ENCODE results near the gene PCDH9.

The PCDH9 gene

DNA sequence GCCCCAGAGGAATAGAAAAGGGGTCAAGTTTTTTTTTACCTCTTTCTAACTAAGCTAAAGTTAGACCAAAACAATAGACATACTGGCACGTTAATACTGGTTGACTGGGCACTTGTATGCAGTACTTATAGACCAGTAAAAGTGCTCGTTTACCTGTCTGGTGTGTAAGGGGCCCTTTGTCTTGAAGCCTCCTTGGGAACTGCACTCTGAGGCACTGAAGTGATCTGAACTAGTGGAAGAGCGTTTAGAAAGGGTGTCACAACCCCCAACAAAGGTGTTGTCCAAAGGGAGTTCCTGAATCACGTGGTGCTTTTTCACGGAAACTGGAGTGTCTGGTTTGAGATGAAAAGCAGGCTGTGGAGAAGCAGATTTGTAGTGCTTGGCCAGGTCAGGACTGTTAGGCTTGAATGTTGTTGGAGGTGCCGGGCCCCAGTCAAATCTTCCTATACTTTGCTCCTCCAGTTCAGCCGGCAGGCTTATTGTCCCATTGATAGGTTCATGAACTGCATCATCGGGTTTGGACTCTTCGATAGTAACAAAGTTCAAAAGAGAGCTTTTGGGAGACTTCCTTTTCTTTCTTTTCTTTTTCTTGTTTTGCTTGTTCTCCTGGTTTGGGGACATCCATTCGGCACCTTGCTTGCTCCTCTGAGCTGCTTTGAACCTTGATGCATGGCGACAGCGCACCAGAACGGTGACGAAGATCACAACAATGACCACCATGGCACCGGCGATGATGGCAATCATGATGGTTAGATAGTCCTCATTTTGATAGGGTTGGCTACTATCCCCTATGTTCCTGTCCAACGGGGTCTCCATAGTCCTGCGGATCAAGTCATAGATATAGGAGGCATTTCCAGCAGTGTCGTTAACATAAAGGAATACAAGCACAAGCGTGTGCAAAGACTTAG lies 4.6 kb downstream of the PCDH9 start:
- no peak for DNase-seq (ENCODE audit: low spot score)

DNA sequence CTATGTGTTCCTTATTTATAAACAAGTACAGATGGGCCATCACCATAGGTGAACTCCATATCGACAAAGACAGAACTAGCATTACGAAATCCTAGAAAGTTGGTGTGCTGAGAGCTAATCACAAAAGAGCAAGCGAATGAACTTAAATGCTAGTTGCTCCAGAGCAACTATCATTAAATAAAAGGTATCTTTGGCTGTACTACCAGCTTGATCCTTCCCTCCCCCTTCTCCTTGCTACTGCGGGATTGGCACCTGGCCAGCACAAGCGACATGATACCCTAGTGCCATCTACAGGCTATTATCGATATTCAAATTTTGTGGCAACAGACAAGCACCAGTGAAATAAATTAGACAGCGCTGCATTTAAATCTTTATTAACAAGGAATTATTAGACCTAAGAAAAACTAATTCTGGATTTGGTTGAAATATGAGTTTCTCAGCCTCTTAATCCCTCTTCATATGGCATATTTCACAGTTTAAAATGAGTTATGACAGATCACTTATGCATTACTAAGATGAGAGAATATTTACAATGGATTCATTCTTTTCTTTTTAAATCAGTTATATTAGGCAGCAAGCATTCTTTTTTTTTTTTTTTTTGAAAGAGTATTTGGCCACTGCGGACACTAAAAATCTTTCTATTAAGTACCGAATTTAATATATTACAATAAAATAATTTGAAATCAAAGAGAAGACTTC lies 5.8 kb downstream of the PCDH9 start:
- DNase-seq (ENCODE audit: low spot score) = peak; percentile 61

DNA sequence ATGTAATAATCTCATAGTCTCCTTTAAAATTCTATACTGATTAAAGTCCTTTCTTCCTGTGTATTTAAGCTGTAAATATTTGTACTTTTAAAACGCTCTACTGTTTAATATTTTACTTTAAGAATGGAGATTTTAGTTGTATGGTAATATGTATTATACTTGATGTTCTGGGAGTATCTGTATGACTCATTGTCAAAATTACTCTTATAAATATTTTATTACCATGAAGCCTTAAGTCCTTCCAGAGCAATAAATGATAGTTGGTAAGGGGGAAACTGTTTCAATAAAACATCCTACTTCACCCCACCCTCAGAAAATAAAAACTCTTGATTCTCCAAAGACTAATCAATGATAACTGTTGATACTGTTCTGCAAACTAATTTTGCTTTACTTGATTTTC lies 6.4 kb downstream of the PCDH9 start:
- DNase-seq (ENCODE audit: low spot score) = no peak

DNA sequence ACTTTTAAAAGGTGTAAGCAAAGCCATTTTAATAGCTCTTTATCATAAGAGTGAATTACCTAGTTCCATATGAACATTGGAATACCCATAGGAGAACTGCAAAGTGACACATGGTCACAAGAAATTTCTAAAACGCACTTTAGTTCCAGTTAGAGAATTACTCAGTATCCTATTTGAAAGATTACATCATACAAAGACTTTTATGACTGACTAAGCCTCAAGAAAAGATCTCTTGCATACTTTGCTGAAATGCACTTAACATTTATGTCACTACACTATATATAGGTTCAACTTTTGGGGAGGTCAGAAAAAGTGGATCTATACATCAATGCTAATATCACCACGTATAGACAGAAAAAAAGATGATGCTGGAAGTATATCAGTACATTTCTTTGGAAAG lies 7.1 kb downstream of the PCDH9 start:
- no peak for DNase-seq (ENCODE audit: low spot score)

DNA sequence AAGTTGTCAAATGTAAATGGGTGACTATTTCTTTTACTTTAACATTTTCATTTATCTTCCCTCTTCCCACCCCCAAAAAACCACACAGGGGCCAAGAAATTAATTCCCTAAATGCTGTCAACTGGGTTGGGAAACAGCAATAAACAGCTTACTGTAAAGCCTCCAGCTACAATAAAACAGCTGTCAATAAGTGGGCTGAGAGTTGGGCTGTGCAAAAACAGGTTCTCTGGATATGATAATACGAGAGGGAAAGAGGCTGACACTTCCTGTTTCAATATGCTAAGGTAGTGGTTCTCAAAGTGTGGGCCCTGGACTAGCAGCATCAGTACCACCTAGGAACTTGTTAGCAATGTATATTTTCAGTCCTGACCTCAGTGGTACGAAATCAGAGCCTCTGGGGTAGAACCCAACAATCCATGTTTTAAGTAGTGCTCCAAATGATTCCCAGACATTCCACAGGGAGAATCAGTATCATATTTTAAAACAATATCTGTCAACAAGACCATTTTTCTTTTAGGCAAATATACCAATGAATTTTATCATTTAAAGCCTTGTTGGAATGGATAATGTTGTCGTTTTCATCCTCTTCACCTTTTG lies 8.4 kb downstream of the PCDH9 start:
- no peak for DNase-seq (ENCODE audit: low spot score)

DNA sequence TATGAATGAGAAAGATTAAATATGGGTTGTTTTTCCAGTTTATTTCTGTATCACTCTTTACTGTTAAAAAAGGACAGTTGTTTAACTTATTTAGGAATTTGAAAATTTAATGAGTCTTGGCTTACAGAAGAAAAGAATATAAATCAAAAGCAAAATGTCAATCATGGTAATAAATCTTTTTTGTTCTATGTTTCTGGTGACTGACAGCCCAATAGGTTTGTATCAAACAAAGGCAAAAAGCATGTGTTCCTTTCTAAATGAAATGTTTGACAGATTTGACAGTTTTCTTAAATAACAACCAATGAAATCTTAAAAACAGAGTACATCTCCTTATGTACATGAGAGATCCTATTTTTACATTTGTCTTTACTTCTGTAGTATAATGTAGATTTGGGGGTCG lies 11.0 kb downstream of the PCDH9 start:
- DNase-seq (ENCODE audit: low spot score) = no peak

DNA sequence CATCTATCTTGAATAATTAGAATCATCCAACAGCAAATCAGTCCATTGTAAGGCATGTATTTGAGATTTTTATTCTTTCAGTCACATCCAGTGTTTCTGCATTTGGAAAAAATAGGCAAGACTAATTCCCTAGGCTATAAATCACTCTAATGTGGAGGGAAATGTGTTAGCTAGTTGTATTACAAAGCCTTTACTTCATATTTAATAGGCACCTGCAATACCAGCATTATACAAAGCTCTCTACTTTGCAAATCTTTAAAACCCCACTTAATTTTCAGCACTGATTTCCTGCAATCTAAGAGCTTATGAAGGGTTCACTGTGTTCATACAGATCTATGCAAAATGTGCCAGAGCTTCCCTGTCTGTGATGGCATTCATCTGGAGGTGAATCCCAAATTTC lies 12.3 kb downstream of the PCDH9 start:
- DNase-seq (ENCODE audit: low spot score) = no peak

DNA sequence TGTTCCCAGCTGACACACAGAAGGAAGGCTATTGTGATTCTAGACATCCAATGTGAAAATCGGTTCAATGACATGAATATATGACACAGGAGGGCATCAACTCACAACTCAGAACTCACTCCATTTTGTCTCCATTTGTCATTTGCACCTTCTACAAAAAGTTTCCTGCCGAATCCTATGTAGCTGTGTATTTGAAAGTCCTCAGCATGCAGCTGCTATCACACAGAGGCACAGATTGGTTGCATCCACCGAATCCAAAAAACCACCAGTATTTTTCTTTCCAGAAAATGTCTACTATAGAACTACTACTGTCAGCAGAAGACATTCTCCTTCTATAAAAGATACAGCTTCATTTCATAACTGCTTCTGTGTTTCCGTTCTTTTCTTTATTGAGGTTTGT lies 13.3 kb downstream of the PCDH9 start:
- DNase-seq (ENCODE audit: low spot score) = no peak

DNA sequence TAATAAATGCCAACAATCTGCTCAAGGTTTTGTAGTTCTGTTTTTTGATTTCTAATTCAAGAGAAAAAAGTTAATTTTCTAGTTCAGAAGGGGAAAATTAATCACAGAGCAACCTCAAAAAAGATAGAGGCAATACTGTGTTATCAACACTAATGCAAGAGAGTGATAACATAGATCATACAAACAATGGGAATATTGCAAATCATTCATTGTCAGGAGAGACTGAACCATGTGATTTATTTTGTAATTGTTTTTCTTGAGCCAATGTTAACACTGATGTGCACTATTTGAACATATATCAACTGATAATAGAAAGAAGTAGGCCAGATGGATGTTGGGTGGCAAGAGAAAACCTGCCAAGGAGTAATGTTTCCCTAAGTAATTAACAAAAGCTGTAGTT lies 19.9 kb downstream of the PCDH9 start:
- no peak for DNase-seq (ENCODE audit: low spot score)

DNA sequence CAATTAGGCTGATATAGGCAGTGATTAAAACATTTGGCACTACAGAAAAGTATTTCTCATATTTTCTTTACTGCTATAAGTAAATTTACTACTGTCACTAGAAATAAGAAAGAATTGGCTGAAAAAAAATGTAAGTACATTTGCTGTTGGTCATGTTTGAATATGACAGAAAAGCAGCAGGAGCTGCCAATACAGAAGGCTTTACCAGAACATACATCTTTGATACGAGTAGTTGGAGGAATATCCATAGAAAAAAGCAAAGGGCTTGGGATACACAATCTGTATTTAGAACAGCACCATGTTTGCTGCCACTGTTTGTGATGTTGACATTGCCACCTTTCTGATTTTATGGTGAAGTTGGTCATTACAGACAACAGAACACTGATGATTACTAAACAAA lies 21.6 kb downstream of the PCDH9 start:
- no peak for DNase-seq (ENCODE audit: low spot score)

DNA sequence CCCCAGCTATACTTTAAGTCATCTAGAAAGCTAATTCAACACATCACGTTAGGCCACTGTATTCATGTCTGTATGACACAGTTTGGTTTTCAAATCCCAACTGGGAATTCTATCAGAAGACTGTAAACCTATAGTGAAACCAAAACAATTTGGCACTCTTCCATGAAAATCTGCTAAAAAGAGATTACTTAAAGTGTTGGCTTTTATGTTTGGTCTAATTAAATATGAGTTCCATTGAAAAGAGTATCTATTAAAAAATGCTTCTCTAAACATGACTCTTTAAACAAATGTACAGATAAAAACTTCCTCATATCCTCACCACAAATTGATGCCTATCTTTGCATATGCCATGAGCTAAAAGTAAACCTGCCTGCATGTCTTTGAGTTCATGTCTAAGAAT lies 25.4 kb downstream of the PCDH9 start:
- no peak for DNase-seq (ENCODE audit: low spot score)

DNA sequence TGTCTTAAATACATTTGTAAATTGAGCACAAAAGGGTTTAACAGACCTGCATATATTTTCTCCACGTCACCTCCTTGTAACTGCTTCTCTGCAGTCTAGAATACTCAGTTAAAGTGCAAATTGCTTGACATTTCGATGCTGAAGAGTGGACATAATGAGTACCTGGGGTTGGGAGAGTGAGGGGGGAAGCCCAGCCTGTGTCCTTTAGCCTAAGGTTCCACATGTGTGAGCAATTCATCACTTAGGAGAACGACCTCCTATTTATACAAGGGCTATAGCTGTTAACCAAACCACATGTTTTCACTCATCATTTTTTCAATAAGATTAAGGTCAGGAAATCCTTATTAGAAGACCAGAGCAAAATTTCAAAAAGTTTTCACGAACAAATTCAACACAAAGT lies 29.5 kb downstream of the PCDH9 start:
- no peak for DNase-seq (ENCODE audit: low spot score)

DNA sequence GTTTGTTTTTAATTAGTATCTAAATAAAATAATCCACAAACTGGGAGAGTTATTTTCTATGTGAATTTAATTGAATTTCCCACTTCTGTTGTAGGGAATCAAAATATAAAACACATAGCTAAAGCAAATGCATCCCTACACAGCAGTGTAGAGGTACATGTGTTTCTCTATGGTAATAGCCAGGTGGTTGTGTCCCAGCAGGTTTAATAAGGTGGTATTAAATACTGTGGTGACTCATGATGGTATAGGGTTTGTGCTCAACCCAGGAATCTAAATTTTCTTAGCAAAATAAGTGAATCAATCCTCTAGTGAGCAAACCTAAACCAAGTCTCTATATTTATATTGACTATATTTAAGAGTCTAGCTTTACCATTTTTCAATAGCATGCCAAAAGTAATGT lies 30.0 kb downstream of the PCDH9 start:
- DNase-seq (ENCODE audit: low spot score) = no peak

DNA sequence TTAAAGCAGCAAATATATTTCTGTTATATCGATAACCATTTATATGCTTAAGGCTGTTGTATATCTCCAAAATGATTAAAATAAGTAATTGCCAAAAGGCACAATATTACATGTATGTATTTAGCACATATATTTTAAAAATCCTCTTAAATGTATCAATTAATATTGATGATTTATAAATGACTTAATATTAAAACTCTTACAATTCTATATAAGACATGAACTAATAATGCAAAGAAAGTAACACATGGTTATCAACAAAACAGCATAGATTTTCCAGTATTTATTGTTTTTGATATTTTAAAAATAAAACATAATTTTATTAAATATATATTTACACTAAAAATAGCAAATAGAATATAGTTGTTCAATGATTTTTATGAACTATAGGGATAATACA lies 32.4 kb downstream of the PCDH9 start:
- no peak for DNase-seq (ENCODE audit: low spot score)

DNA sequence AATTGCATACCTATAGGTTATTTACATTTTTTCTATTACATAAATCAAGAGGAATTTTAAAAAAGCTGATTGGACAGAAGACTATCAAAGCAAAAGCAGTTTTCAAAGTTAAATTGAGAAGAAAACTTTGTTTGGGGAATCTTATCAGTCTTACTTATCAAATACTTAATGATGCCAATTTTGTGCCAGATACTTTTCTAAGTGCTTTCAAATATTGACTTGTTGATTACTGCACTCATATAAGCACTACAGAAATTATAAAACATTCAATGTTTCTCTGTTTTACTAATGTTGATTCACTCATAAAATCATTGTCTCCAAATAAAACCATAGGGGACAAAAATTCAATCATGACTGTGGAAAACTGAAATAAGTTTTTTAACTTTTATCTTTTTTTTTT lies 36.2 kb downstream of the PCDH9 start:
- DNase-seq (ENCODE audit: low spot score) = no peak

DNA sequence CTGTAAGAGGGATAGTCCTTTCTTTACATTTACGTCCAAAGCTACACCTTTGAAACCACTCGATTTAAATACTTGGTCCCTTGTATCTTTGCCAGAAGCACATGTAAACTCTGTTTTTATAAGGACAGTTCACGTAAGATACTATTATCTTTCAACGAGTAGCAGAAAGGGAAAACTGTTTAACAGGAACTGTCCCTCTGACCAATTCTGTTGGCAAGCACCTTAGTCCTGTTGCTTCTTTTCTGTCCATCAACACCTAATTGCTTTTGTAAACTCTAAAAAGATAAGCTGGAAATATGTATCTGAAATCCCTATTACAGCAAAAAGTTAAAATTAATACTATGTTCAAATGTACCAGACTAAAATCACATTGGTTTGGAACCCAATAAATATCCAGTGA lies 37.4 kb downstream of the PCDH9 start:
- no peak for DNase-seq (ENCODE audit: low spot score)

DNA sequence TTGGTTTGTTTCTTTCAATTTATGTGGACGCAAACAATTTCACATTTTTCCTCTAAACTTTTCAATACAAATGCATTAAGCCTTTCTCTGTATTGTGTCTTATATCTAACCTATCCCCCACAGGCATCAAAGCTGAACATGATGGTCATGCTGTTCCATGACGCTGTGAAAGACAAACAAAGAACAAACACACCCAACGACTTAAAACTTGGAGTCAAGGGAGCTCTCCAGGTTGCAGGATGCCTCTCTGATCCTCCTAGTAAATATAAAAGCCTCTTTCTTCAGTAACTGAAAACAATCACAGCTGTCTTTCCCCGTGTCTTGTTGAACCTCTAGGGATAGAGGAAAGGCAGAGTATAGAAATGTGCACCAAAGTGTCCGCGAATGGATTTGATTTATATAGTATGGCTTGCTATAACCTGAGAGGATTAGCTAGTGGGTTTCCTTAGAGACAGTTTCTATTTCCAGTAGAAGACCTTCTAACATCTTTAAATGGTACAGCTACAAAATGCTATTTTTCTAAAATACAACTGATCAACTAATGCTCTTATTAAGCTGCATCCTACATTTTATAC lies 43.1 kb downstream of the PCDH9 start:
- no peak for DNase-seq (ENCODE audit: low spot score)

DNA sequence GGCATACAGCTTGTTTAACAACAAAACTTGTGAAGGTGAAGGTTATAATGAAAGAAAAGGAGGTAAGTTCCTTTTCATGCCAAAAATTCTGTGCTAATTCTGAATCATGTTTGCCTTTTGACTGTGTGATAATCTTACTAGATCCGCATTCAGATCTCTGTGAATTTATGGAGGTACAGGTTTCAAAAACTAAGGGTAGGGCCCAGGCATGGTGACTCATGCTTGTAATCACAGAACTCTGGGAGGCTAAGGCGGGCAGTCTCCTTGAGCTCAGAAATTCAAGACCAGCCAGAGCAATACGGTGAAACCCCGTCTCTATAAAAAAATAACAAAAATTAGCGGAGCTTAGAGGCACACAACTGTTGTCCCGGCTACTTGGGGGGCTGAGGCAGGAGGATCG lies 45.9 kb downstream of the PCDH9 start:
- no peak for DNase-seq (ENCODE audit: low spot score)

DNA sequence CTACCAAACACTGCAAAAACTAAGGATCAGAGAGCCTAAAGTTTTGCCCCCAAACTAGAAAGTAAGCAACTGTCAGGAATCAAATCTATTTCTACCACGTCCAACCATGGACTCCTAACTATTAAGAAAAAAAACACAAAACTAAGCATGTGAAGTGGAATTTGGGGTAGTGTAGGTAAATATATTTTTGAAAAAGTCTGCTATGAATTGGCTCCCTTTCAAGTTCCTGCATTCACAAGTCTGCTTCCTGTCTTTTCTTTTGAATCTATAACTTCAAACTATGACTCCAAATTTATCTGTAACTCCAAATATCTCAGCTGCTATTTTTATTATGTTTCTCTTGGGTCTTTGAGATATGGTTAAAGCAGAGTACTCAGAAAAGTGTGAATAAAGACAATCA lies 47.0 kb downstream of the PCDH9 start:
- no peak for DNase-seq (ENCODE audit: low spot score)

DNA sequence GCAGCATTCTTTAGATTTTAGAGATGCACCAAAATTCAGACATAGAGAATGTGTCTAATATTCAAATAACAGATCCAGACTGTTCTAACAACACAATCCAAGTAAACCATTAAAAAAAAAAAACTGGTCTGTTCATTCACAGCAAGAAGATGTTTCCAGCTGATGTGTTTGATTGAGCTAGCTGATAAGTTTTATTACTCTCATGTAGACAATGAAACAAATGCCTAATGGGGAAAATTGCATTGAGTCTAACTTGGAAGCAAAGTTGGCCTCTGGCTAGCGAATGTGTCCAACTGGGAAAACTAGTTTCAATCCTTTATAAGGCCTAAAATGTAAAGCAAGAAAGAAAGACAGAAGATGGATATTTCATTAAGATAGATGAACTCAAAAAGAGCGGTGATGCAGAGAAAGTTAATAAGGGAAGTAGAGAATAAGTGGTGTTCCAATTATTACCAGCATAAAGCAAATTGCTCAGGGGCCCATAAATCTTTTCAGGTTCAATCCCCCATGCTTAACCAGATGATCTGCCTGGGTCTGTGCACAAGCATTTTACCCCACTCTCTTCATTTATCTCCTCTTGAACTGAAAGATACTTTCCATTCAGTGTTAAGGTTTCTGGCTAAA lies 54.2 kb downstream of the PCDH9 start:
- no peak for DNase-seq (ENCODE audit: low spot score)

DNA sequence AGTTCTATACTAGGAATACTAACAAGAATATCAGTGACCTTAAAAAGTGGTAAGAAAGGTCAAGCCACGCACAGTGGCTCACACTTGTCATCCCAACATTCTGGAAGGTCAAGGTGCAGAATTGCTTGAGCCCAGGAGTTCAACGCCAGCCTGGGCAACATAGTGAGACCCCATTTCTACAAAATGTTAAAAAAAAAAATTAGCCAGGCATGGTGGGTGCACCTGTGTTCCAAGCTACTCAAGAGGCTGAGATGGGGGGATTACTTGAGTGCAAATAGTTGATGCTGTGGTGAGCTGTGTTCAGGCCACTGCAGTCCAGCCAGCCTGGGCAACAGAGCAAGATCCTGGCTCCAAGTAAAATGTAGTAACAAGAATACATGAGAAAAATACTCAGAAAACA lies 61.8 kb downstream of the PCDH9 start:
- DNase-seq (ENCODE audit: low spot score) = no peak

DNA sequence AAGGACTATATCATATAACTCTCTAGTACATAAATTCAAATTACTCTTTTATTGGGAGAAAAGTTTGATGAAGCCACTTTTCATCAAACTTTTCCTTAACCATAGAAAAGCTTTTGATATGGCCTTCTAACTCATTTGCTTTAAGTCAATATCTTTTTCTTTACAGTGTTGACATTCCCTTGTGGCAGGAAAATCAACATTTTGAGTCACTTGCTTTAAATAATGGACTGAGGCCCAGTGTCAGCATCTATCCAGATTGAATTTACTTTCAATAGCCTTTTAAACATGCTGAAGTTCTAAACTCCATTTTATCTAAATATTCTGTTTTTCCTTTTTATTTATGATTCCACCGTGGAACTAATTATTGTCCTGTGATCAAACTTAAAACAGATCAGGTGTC lies 62.7 kb downstream of the PCDH9 start:
- no peak for DNase-seq (ENCODE audit: low spot score)

DNA sequence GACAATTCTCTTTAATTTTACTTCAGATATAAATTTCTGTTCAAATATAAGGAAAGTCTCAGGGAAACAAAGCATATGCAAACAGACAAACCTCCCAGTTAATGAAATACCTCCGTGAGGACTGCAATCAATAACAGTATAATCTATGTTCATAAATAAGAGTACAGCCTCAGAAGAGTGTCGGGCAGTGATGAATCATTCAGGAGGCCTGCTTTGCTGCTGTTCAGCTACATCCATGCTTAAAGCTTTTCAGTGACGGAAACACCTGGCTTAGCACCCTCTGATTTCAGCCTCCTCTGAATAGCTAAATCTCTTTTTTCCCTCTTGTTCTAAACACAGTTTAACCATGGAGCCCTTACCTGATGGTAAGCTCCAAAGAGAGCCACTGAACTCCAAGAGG lies 69.0 kb downstream of the PCDH9 start:
- no peak for DNase-seq (ENCODE audit: low spot score)

Measured in COLO829 (cell line).